Measurements from ENCODE around the gene NIM1K. TPM values are rescaled to one million over a fixed set of nuclear protein-coding genes. Genes with fewer than 3 reads are reported as not detected.
"Not testable (repeated sequence)": the region's sequence is repeated elsewhere in the genome, so short reads cannot be mapped to it uniquely, and the experiment has no call there.

Gene NIM1K
- total RNA-seq, 1 experiment from 2014 or later: 0.07 TPM

- TF ChIP-seq ZNF532 (CRISPR knock-in tag; IDR thresholded peaks at IDR 0.05; ENCODE audit: borderline replicate concordance) (no peak), HMGA2 (CRISPR knock-in tag; IDR thresholded peaks at IDR 0.05) (no peak), E2F4 (CRISPR knock-in tag; IDR thresholded peaks at IDR 0.05; ENCODE audit: borderline replicate concordance, low read depth) (no peak), MAX (CRISPR knock-in tag; IDR thresholded peaks at IDR 0.05) (no peak)
Observed at GRCh38 chr5:43303242-43303641, 111.2 kb downstream of the NIM1K start (continued).

- TF ChIP-seq NFYB (CRISPR knock-in tag; conservative IDR thresholded peaks at IDR 0.05; ENCODE audit: low read depth) (no peak), HMGA2 (CRISPR knock-in tag; IDR thresholded peaks at IDR 0.05) (no peak), ERG (CRISPR knock-in tag; IDR thresholded peaks at IDR 0.05) (no peak)
Observed at GRCh38 chr5:43304525-43304924, 112.5 kb downstream of the NIM1K start.

GRCh38 chr5:43305948-43306565 lies 114.0 kb downstream of the NIM1K start:
- POLR2A ChIA-PET: no interaction called here
- ATAC-seq (peak; percentile 50), DNase-seq (ENCODE audit: low spot score) (no peak)
- no peaks in the 10 kb centered on the region for H3K9me3 Mint-ChIP-seq
- H3K4me1 Mint-ChIP-seq: peaks cover 79% of the 10 kb centered on the region
- H3K27me3 Mint-ChIP-seq (ENCODE audit: low read depth): no peaks in the 10 kb centered on the region
- TF ChIP-seq PRRX2 (CRISPR knock-in tag; IDR thresholded peaks at IDR 0.05) (no peak), GRHL2 (CRISPR knock-in tag; IDR thresholded peaks at IDR 0.05; ENCODE audit: insufficient replicate concordance, severe bottlenecking) (no peak), ZSCAN18 (CRISPR knock-in tag; IDR thresholded peaks at IDR 0.05) (no peak), JUN (CRISPR knock-in tag; IDR thresholded peaks at IDR 0.05) (no peak), ZNF121 (CRISPR knock-in tag; IDR thresholded peaks at IDR 0.05) (no peak), CTCF (IDR thresholded peaks at IDR 0.05) (peak; percentile 41; the same call in 1 of the 2 replicates), SMAD3 (CRISPR knock-in tag; IDR thresholded peaks at IDR 0.05; ENCODE audit: borderline replicate concordance) (no peak)
- H3K4me3 Mint-ChIP-seq: no peak overlapping the region
- H3K36me3 Mint-ChIP-seq: peaks cover 9% of the 10 kb centered on the region; the same call in 1 of the 2 replicates
- CTCF ChIA-PET: interaction anchor here (0.6 to 2.0 kb wide), 9 partner anchors 12 to 397 kb away, joined by 3 to 13 read pairs (median 4); partner anchors contain the start of genes TMEM267 and ZNF131
- 0 out of 2 replicates have a peak overlapping the region, but pooled peaks have one; percentile 22 for H3K27ac Mint-ChIP-seq

More at GRCh38 chr5:43304525-43304924, 112.5 kb downstream of the NIM1K start:
- ATAC-seq: no peak
- Mint-ChIP-seq H3K4me3 (no peak overlapping the region), H3K27ac (no peak overlapping the region), H3K9me3 (no peaks in the 10 kb centered on the region), H3K4me1 (peaks cover 74% of the 10 kb centered on the region), H3K27me3 (ENCODE audit: low read depth) (no peaks in the 10 kb centered on the region), H3K36me3 (peaks cover 5% of the 10 kb centered on the region; the same call in 1 of the 2 replicates)
- POLR2A ChIA-PET: no interaction called here
- CTCF ChIA-PET: interaction anchor here (0.9 to 1.9 kb wide), 2 partner anchors 85 to 180 kb away, joined by 3 to 7 read pairs; partner anchors contain the start of gene TMEM267
- no peak for DNase-seq (ENCODE audit: low spot score)

GRCh38 chr5:43306954-43307353 lies 114.9 kb downstream of the NIM1K start:
- POLR2A ChIA-PET; H3K9me3 Mint-ChIP-seq; H3K4me3 Mint-ChIP-seq; H3K27ac Mint-ChIP-seq; ATAC-seq; DNase-seq (ENCODE audit: low spot score); H3K36me3 Mint-ChIP-seq; H3K27me3 Mint-ChIP-seq (ENCODE audit: low read depth): not testable (repeated sequence)
- peaks cover 80% of the 10 kb centered on the region for H3K4me1 Mint-ChIP-seq
- CTCF ChIA-PET: interaction anchor here (0.5 to 2.0 kb wide), 5 partner anchors 17 to 186 kb away, joined by 4 to 13 read pairs (median 8); partner anchors contain the start of genes TMEM267 and ZNF131
